Measurements from ENCODE around the gene SDHAF3.

DNA sequence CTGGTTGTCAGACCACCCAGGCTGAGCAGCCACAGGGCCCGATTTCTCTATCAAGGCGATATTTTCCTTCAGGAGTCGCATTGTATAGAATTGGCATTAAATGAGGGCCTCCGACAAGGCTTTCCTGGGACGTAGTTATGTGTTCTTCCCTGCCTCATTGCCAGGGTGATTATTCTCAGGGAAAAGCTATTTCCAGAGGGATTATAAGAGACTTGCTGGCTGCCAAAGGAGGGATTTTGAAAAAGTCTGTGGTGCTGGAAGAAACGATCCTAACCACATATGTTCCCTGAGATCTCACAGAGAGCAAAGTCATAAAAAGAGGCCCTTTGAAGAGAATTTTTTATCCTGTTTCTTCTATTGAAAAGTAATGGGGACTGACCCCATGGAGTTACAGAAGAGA, 27.7 kb upstream of the SDHAF3 start:
- TF ChIP-seq POLR2A (IDR thresholded peaks at IDR 0.05; ENCODE audit: low read depth, low read length) (no peak), POLR2AphosphoS5 (IDR thresholded peaks at IDR 0.05; ENCODE audit: insufficient read depth, low read depth, low read length) (no peak), EZH2 (IDR thresholded peaks at IDR 0.05; ENCODE audit: borderline replicate concordance, low read depth, low read length, severe bottlenecking) (no peak), FOS (IDR thresholded peaks at IDR 0.05; ENCODE audit: borderline replicate concordance, insufficient read depth, low read length) (no peak), JUN (IDR thresholded peaks at IDR 0.05; ENCODE audit: borderline replicate concordance, insufficient read depth, insufficient read length, low read depth) (no peak), GATA2 (IDR thresholded peaks at IDR 0.05; ENCODE audit: insufficient read depth, insufficient read length, low read depth, low read length) (no peak), MYC (IDR thresholded peaks at IDR 0.05; ENCODE audit: low read depth, low read length) (no peak)
- TF ChIP-seq, protein P1, sequence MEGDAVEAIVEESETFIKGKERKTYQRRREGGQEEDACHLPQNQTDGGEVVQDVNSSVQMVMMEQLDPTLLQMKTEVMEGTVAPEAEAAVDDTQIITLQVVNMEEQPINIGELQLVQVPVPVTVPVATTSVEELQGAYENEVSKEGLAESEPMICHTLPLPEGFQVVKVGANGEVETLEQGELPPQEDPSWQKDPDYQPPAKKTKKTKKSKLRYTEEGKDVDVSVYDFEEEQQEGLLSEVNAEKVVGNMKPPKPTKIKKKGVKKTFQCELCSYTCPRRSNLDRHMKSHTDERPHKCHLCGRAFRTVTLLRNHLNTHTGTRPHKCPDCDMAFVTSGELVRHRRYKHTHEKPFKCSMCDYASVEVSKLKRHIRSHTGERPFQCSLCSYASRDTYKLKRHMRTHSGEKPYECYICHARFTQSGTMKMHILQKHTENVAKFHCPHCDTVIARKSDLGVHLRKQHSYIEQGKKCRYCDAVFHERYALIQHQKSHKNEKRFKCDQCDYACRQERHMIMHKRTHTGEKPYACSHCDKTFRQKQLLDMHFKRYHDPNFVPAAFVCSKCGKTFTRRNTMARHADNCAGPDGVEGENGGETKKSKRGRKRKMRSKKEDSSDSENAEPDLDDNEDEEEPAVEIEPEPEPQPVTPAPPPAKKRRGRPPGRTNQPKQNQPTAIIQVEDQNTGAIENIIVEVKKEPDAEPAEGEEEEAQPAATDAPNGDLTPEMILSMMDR (IDR thresholded peaks at IDR 0.05; ENCODE audit: extremely low read depth in 1 of 2, insufficient read depth in 1 of 2, low read depth in 1 of 2, low read length in 2 of 2), result no peak
- TF ChIP-seq, protein P2, sequence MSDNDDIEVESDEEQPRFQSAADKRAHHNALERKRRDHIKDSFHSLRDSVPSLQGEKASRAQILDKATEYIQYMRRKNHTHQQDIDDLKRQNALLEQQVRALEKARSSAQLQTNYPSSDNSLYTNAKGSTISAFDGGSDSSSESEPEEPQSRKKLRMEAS (IDR thresholded peaks at IDR 0.05; ENCODE audit: insufficient read depth, insufficient read length), result no peak

All from endothelial cell of umbilical vein (primary cell).